M059J (cell line): ENCODE measurements around the gene FAM24A. TPM values are rescaled to one million over a fixed set of nuclear protein-coding genes. Genes with fewer than 3 reads are reported as not detected.

Experiments used
- DNase-seq: peaks from one replicate; pipeline ENCODE4 v3.0.0-alpha.2; 2012; ENCODE audit warnings: low read depth
- total RNA-seq: library from RNA; depleted of rRNA; stranded (reverse); fragments of >200 nt; shearing (Covaris generic); gene quantifications from 2 replicates; pipeline ENCODE4 v1.2.3, GENCODE V29; 2014; rRNA removed

Gene FAM24A
- total RNA-seq, 1 experiment from 2014 or later, result not detected

DNA sequence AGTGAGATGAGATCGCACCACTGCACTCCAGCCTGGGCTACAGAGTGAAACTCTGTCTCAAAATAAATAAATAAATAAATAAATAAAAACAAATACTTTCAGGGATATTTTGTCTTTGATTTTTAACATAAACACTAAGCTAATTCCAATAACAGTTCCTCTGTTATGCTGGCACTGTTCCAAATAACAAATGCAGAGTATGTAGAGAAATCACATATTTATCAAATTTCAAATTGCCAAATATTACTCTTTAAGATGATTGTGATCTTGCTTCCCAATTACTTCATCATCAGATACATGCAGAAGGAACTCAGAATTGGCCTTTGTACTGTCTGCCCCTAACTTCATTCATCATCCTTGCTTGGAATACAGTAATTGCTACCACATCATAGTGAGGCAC is 19.7 kb downstream of the FAM24A start:
- DNase-seq, result no peak

DNA sequence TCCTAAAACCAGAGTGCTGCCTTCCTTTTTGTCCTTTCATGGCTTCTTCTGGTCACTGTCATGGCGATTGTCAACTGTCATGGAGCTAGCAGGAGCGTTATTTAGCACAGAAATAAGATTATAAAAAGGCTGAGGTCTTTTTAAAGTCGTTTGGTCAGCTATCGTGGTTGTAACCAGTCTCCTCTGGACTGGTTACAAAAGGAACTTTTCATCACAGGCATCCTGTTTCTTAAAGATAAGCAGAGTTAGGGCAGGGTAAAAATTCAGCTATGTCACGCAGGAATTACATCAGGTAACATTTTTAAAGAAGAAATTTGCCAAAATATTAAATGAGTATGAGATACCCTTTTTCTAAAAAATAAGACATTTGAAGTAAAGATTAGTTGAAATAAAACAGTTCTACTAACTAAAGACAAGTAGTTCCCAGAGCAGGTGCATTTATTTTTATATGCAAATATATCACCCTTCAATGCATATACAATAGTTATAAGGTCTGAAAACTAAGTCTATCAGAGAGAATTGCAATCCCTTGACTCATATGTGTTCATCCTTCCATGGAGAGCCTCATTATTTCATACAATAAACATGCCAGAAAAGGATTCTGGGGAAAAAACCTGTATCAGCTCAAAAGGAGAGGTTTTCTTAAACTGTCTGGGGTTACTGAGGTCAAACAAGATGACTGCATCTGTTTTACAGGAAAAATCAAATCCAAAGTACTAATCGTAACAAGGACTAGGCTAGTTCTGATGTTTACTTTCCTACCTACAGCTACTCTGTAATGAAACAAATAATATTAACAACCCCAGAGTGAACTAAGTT is 20.9 kb downstream of the FAM24A start:
- no peak for DNase-seq

DNA sequence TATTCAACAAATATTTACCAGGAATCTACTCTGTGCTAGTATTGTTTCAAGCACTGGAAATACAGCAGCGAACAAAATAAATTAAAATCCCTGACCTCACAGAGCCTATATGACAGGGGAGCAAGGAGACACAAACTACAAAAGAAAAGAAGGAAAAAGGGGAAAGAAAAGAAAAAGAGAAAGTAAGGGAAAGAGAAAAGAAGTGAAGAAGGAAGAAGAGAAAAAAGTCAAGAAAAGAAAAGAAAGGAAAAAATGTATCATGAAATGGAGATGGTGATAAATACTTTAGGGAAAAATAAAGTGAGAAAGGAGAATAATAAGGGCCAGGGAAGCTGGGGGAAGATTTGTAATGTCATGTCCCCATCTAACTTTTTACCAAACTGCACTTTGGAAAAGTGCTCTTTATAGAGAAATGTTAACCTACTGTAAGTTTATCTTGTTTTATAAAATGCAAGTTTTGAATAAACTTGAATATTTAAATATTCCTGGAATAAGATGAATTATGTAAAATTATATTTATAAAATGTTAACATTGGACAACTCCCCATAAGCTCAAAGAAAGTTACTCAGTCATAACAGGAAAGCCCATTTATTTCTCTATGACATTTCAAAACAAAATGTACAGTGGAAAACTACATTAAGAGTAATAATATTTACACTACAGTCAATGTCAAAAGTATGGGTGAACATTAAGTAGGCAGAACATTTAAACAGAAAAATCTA is 28.9 kb downstream of the FAM24A start:
- DNase-seq, result no peak

DNA sequence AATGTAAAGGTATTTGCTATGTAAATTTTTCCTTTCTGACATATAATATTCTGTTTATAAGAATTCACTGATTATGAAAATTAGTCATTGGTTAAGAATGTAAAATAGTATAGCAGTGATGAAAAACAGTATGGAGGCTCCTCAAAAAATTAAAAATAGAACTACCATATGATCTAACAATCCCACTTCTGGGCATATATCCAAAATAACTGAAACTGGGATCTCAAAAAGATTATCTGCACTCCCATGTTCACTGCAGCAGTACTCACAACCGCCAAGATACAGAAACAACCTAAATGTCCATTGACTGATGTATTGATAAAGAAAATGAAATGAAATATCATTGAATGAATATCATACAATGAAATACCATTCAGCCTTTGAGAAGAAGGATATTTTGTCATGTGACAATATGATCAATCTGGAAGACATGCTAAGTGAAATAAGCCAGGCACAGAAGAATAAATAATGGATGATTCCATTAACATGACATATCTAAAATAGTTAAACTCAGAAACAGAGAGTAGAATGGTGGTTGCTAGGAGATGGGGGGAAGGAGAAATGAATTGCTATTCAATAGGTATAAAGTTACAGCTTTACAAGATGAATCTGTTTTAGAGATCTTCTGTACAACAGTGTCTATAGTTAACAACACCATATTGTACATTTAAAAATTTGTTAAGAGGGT is 29.6 kb downstream of the FAM24A start:
- peak; percentile 15 for DNase-seq

- DNase-seq, result no peak
These were observed 38.9 kb downstream of the FAM24A start for GRCh38 chr10:122949296-122949695.

- peak; percentile 96 for DNase-seq
These were observed 43.7 kb downstream of the FAM24A start, which contains the start of gene C10orf88 for GRCh38 chr10:122953902-122954730. TSS of gene C10orf88 (minus strand) at chr10:122954227. CDS start at chr10:122954178, 49 bp downstream.

- no peak for DNase-seq
These were observed 44.3 kb downstream of the FAM24A start for GRCh38 chr10:122954731-122955050.

DNA sequence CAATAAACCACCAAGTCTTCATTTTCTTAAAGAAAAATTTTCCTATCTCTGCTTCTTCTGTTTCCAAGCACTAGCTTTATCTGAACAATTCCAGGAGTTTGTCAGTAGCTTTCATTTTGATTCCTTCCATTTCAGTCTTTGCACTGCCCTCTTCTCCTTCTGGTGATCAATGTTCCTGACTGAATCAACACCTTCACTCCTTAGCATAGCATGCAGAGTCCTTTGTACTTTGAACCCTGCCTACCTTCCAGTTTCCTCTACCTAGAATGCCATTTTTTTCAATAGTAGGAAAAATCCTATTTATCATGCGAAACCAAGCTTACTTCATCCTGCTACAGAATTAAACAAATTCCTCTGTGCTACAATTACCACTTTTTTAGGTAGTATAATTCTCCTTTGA is 45.5 kb downstream of the FAM24A start:
- DNase-seq, result no peak

GRCh38 chr10:122957474-122957873 is 47.1 kb downstream of the FAM24A start:
- DNase-seq, result peak; percentile 15

DNA sequence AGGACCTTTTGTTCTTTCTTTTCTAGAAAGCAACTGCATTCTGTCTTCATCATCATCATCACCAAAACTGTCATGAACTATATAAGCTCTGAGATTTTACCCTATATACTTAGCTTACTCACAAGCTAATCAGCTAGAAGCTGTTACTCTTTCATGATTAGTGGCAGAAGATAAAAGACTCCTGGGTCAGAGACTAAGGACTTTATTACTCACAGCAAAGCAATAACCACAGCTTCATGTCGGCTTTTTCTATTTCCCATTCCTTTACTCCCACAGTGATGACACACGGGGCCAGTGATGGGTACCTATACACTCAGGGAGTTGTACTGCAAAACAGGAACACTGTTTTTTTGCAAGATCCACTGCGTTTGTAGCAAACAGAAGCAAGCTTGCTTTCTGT is 52.0 kb downstream of the FAM24A start:
- DNase-seq, result no peak

Other genes starting within 250 kb of the FAM24A start
- not detected in 2 replicates for gene C10orf120, start 210.8 kb upstream of the FAM24A start, total RNA-seq
- gene CUZD1, start 64.8 kb upstream of the FAM24A start, total RNA-seq, result 0.02 and 0.05 TPM in 2 replicates
- gene FAM24B, start 31.0 kb upstream of the FAM24A start, total RNA-seq, result 0.39 and 2.2 TPM in 2 replicates
- gene C10orf88, start 43.6 kb downstream of the FAM24A start, total RNA-seq, result 9.1 and 12.6 TPM in 2 replicates
- gene PSTK, start 69.8 kb downstream of the FAM24A start, total RNA-seq, result 14.1 and 16.6 TPM in 2 replicates
- gene IKZF5, start 98.2 kb downstream of the FAM24A start, total RNA-seq, result 1.7 and 3.6 TPM in 2 replicates
- gene ACADSB, start 98.4 kb downstream of the FAM24A start, total RNA-seq, result 2.3 and 3.8 TPM in 2 replicates
- not detected in 2 replicates for gene HMX3, start 225.4 kb downstream of the FAM24A start, total RNA-seq
- 0.07 and 0.96 TPM in 2 replicates for gene HMX2, start 237.5 kb downstream of the FAM24A start, total RNA-seq
- gene BUB3, start 243.8 kb downstream of the FAM24A start, total RNA-seq, result 256 and 276 TPM in 2 replicates